GM23248 (cell line): ENCODE results near the gene CACNB4. TPM values are rescaled to one million over a fixed set of nuclear protein-coding genes. Genes with fewer than 3 reads are reported as not detected.

Experiments
- DNase-seq: peaks from one replicate; pipeline ENCODE4 v3.0.0-alpha.2; 2015
- H2AFZ ChIP-seq: fragments of 200-600 bp; sonication (generic); 2 replicates; pipeline ENCODE4 v1.6.1; 2016; ENCODE audit warnings: antibody characterized with exemption
- H3F3A ChIP-seq: fragments of 200-600 bp; sonication (generic); 2 replicates; pipeline ENCODE4 v1.6.1; 2016; ENCODE audit warnings: mild to moderate bottlenecking, antibody characterized with exemption, mixed run types; ENCODE audit not compliant: insufficient read depth
- H3K27ac ChIP-seq: fragments of 200-600 bp; sonication (generic); 2 replicates; pipeline ENCODE4 v1.5.1; 2016; ENCODE audit warnings: mild to moderate bottlenecking
- H3K27me3 ChIP-seq: fragments of 200-600 bp; sonication (generic); replicated peaks from 2 replicates; pipeline ENCODE4 v1.6.1; 2016; ENCODE audit warnings: mild to moderate bottlenecking; ENCODE audit not compliant: insufficient read depth
- H3K36me3 ChIP-seq: fragments of 200-600 bp; sonication (generic); 2 replicates; pipeline ENCODE4 v1.6.1; 2016; ENCODE audit warnings: low read depth, mild to moderate bottlenecking
- H3K4me1 ChIP-seq: fragments of 200-600 bp; sonication (generic); 2 replicates; pipeline ENCODE4 v1.6.1; 2016; ENCODE audit warnings: mild to moderate bottlenecking; ENCODE audit not compliant: insufficient read depth
- H3K4me2 ChIP-seq: fragments of 200-600 bp; sonication (generic); one replicate; pipeline ENCODE4 v1.6.1; 2016; ENCODE audit warnings: mild to moderate bottlenecking; ENCODE audit not compliant: unreplicated experiment
- H3K4me3 ChIP-seq: fragments of 200-600 bp; sonication (generic); 2 replicates; pipeline ENCODE4 v1.5.1; 2016; ENCODE audit warnings: mild to moderate bottlenecking
- H3K79me2 ChIP-seq: fragments of 200-600 bp; sonication (generic); 2 replicates; pipeline ENCODE4 v1.6.1; 2016; ENCODE audit warnings: mild to moderate bottlenecking; ENCODE audit not compliant: insufficient read depth
- H3K9ac ChIP-seq: fragments of 200-600 bp; sonication (generic); 2 replicates; pipeline ENCODE4 v1.6.1; 2016; ENCODE audit warnings: mild to moderate bottlenecking
- H3K9me2 ChIP-seq: fragments of 200-600 bp; sonication (generic); 2 replicates; pipeline ENCODE4 v1.6.1; 2016; ENCODE audit warnings: mixed run types, mild to moderate bottlenecking, moderate library complexity; ENCODE audit not compliant: insufficient read depth
- H3K9me3 ChIP-seq: fragments of 200-600 bp; sonication (generic); one replicate; pipeline ENCODE4 v1.6.1; 2017; ENCODE audit warnings: low read depth
- H4K20me1 ChIP-seq: fragments of 200-600 bp; sonication (generic); 2 replicates; pipeline ENCODE4 v1.6.0; 2016; ENCODE audit not compliant: insufficient read depth
- EZH2 ChIP-seq: fragments of 200-600 bp; sonication (generic); IDR thresholded peaks from 2 replicates; pipeline ENCODE4 v1.6.1; 2018; ENCODE audit warnings: antibody characterized with exemption, mild to moderate bottlenecking; ENCODE audit not compliant: insufficient read depth, poor library complexity, severe bottlenecking
- EZH2phosphoT487 ChIP-seq: fragments of 200-600 bp; sonication (generic); IDR thresholded peaks from 2 replicates; pipeline ENCODE4 v1.6.1; 2018; ENCODE audit warnings: antibody characterized with exemption, moderate library complexity, mild to moderate bottlenecking, low read depth; ENCODE audit not compliant: insufficient read depth
- WGBS, 2 experiments: methylation state at CpG; one replicate each; pipeline ENCODE4 v1.1.6; 2015 to 2017; ENCODE audit warnings: low lambda C conversion rate in 2 of 2, low coverage in 1 of 2; ENCODE audit errors: missing lambda C conversion rate in 2 of 2; 5-methylcytosine and 5-hydroxymethylcytosine counted together
- in situ Hi-C: fragments of 300-500 bp; cut with MboI; formaldehyde crosslinking; loops from 2 replicates; pipeline ENCODE4 v1.15.0; 2020
- polyA plus RNA-seq: library from polyadenylated mRNA; unstranded; fragments of >200 nt; fragmentation: Nextera tagmentation; extraction: Ambion mirVana; gene quantifications from 2 replicates; pipeline ENCODE4 v1.2.1, GENCODE V29; 2016
- total RNA-seq: library from RNA; depleted of rRNA; stranded (reverse); fragments of >200 nt; shearing (Covaris generic); gene quantifications from 2 replicates; pipeline ENCODE4 v1.2.3, GENCODE V29; 2014

CACNB4 gene
- total and polyA plus RNA-seq, 2 experiments from 2014 or later, result 0.05 to 0.11 TPM

- H3K27me3 ChIP-seq, result no peaks in the 10 kb centered on the region
- no peak overlapping the region for H3K9ac ChIP-seq
- H3K4me2 ChIP-seq, result no peak overlapping the region
- no peak for DNase-seq
- no peaks in the 10 kb centered on the region for H3F3A ChIP-seq
- no peak for TF ChIP-seq EZH2
- no peak for TF ChIP-seq EZH2phosphoT487
- no peak overlapping the region for H3K27ac ChIP-seq
- H3K9me2 ChIP-seq, result no peaks in the 10 kb centered on the region
- H3K4me1 ChIP-seq, result no peaks in the 10 kb centered on the region
- H3K79me2 ChIP-seq, result no peaks in the 10 kb centered on the region
- no peak overlapping the region for H3K4me3 ChIP-seq
- no peaks in the 10 kb centered on the region for H3K36me3 ChIP-seq
- H2AFZ ChIP-seq, result no peak overlapping the region
- in situ Hi-C loops, result no loop called here
- H4K20me1 ChIP-seq, result no peaks in the 10 kb centered on the region; the same call in 1 of the 2 replicates
- H3K9me3 ChIP-seq, result no peaks in the 10 kb centered on the region
These were observed 241.2 kb downstream of the CACNB4 start for GRCh38 chr2:151857650-151858049.

GRCh38 chr2:151855111-151855510 lies 243.7 kb downstream of the CACNB4 start:
- Histone ChIP-seq H3K79me2 (no peaks in the 10 kb centered on the region), H3K36me3 (no peaks in the 10 kb centered on the region), H4K20me1 (no peaks in the 10 kb centered on the region; the same call in 1 of the 2 replicates), H3K9ac (no peak overlapping the region), H3K9me2 (no peaks in the 10 kb centered on the region), H3K27ac (no peak overlapping the region), H3F3A (no peaks in the 10 kb centered on the region), H2AFZ (no peak overlapping the region), H3K4me3 (no peak overlapping the region), H3K4me2 (no peak overlapping the region), H3K27me3 (no peaks in the 10 kb centered on the region), H3K9me3 (no peaks in the 10 kb centered on the region), H3K4me1 (no peaks in the 10 kb centered on the region)
- WGBS, 2 experiments, result 65 to 70% methylated on average over 3 of the region's 3 CpGs
- TF ChIP-seq EZH2phosphoT487, result no peak
- in situ Hi-C loops, result no loop called here
- no peak for DNase-seq

GRCh38 chr2:151853070-151853758 lies 245.6 kb downstream of the CACNB4 start:
- no peak for TF ChIP-seq EZH2
- TF ChIP-seq EZH2phosphoT487, result no peak
- DNase-seq, result no peak
- 50% methylated on average over 3 of the region's 3 CpGs for WGBS, 2 experiments

GRCh38 chr2:151852260-151853069 lies 246.4 kb downstream of the CACNB4 start:
- Histone ChIP-seq H3K9ac (no peak overlapping the region), H3K9me3 (no peaks in the 10 kb centered on the region), H3K27me3 (no peaks in the 10 kb centered on the region), H3K4me3 (no peak overlapping the region), H3K4me2 (no peak overlapping the region), H4K20me1 (no peaks in the 10 kb centered on the region; the same call in 1 of the 2 replicates), H3K36me3 (no peaks in the 10 kb centered on the region), H3K9me2 (no peaks in the 10 kb centered on the region), H3K4me1 (no peaks in the 10 kb centered on the region), H2AFZ (no peak overlapping the region), H3K79me2 (no peaks in the 10 kb centered on the region), H3K27ac (no peak overlapping the region), H3F3A (no peaks in the 10 kb centered on the region)
- in situ Hi-C loops, result no loop called here
- TF ChIP-seq EZH2 (no peak), EZH2phosphoT487 (no peak)
- 63 to 69% methylated on average over 6 of the region's 6 CpGs for WGBS, 2 experiments
- peak; percentile 4 for DNase-seq

More at GRCh38 chr2:151853070-151853758, 245.6 kb downstream of the CACNB4 start:
- Histone ChIP-seq H4K20me1 (no peaks in the 10 kb centered on the region; the same call in 1 of the 2 replicates), H3K27ac (no peak overlapping the region), H3K27me3 (no peaks in the 10 kb centered on the region), H3K9me2 (no peaks in the 10 kb centered on the region), H3K4me2 (no peak overlapping the region), H3K9ac (no peak overlapping the region), H2AFZ (no peak overlapping the region), H3K79me2 (no peaks in the 10 kb centered on the region), H3K4me3 (no peak overlapping the region), H3K4me1 (no peaks in the 10 kb centered on the region), H3F3A (no peaks in the 10 kb centered on the region), H3K36me3 (no peaks in the 10 kb centered on the region), H3K9me3 (no peaks in the 10 kb centered on the region)
- in situ Hi-C loops, result no loop called here
